GM21528 (cell line): ENCODE data around the gene VARS2.
A peak's percentile ranks its signal among the peaks of the same experiment; 100 is the strongest.
"Not testable (repeated sequence)": the region's sequence is repeated elsewhere in the genome, so short reads cannot be mapped to it uniquely, and the experiment has no call there.

ENCODE experiments used
- ATAC-seq: cut with Tn5 transposase; IDR thresholded peaks from one replicate; pipeline ENCODE4 v1.9.1; 2021; ENCODE audit warnings: mild to moderate bottlenecking, moderate library complexity; ENCODE audit not compliant: unreplicated experiment, low FRiP score

The VARS2 gene

DNA sequence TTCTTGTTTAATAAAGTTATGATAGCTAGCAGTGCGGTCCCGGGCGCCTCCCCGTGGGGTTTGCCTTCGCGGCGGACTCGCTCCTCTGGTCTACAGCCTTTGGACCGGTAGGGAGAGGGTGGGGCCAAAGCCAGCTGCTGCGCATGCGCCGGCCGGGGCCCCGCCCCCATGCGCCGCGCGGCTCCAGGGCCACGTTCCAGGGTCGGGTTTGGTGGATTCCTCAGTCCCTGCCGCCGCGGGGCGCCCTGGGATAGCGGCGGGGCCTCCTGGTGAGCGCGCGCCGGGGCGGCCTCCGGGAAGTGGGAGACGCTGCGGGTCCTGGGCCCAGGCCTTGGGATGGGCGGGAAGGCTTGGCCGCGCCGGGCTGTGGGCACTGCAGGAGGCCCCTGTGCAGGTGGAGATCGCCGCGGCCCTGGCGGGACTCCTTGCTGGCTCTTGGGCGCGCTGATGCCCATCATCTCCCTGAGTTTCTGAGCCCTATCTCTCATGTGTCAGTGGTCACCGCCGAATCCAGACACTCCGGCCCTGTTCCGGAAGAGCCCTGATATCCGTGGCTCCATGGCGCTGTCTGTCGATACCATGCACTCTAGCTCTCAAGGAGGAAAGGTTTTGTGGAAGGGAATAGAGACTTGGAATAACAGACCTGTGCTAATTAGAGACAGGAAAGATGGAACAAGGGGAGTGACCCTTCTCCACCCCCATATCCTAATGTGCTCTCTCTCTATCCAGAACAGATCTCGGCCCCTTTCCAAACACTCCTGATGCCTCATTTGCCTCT is at the start of gene VARS2:
VARS2 (plus strand) TSS at position 163 of the 778 bp plus-strand sequence; CDS start at position 762, 599 bp downstream.
- ATAC-seq = peak; percentile 66

DNA sequence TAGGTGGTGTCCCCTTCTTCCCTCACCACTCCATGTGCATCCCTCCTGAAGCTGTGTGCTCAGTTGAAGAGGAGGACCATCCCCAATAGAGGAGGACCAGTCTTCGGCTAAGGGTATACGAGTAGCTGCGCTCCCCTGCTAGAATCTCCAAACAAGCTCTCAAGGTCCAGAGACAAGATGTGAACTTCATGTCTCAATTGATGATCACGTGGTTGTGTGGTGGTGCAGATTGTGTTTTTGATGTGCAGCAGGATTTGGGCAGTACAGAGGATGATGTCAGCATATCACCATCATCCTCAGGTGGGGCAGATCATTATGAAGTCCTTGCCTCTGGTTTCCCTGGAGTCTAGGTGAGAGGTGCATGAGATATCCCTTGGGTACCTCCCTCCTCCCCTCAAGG is 49.7 kb upstream of the VARS2 start:
- ATAC-seq = no peak

DNA sequence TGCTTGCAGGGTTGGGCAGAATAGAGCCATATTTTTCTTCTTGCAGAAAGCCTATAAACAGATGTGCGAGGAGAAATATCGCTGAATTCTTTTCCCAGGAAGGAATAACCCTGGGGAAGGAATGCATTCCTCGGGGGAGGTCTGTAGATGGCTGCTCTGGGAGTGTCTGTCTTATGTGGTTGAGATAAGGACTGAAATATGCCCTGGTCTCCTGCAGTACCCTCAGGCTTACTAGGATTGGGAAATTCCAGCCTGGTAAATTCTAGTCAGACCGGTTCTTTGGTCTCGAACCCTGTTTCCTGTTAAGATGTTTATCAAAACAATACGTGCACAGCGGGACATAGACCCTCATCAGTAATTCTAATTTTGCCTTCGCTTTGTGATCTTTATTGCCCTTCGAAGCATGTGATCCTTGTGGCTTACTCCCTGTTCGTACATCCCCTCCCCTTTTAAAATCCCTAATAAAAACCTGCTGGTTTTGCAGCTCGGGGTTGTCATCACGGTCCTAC is 44.7 kb upstream of the VARS2 start:
- ATAC-seq = not testable (repeated sequence)

DNA sequence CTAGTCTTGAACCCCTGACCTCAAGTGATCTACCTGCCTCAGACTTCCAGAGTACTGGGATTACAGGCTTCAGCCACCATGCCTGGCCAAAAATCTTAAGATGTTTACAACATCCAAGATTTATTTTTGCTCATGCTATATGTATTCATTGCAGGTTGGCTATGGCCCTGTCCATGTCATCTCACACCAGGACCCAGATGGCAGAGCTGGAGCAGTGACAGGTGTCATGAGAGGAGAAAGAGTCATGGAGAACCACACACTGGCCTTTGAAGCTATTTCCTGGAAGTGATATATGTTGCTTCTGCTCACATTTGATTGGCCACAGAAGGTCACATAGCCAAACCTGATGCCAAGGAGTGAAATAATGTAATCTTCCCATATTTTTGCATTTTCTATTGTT is 43.5 kb upstream of the VARS2 start:
- ATAC-seq = no peak

DNA sequence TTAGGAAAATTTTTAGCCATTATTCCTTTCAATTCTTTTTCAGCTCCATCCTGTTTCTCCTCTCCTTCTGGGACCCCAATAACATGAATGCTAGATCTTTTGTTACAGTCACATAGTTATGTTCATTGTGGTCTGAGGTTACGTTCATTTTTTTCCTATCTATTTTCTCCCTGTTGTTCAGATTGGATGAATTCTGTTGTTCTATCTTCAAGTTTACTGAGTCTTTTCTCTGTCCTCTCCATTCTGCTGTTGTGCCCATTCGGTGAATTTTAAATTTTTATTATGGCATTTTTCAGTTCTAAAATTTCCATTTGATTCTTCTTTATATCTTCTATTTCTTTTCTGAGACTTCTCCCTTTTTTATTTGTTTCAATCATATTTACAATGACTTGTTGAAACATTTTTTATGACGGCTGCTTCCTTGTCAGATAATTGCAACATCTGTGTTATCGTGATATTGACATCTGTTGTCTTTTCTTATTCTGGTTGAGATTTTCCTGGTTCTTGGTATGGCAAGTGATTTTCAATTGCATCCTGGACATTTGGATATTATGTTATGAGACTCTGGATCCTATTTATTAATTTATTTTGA is 42.4 kb upstream of the VARS2 start:
- ATAC-seq = no peak

DNA sequence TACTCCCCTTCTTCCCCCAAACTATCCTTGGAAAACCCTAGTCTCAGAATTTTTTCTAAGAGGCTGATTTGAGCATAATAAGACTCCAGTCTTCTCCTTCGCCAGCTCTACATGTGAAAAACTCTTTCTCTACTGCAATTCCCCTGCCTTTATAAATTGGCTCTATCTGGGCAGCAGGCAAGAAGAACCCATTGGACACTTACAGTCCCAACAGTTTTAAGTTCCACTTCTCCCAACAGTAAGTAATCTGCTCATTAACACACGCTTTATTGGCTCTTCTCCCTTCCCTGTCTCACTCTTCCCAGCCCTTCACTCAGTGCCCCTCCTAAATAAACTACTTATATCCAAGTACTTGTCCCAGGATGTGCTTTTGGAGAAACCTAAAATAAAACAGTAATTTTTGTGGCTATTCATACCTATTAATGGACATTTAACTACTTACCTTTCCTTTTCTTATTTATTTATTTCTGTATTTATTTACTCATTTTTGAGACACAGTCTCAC is 40.8 kb upstream of the VARS2 start:
- ATAC-seq = no peak

DNA sequence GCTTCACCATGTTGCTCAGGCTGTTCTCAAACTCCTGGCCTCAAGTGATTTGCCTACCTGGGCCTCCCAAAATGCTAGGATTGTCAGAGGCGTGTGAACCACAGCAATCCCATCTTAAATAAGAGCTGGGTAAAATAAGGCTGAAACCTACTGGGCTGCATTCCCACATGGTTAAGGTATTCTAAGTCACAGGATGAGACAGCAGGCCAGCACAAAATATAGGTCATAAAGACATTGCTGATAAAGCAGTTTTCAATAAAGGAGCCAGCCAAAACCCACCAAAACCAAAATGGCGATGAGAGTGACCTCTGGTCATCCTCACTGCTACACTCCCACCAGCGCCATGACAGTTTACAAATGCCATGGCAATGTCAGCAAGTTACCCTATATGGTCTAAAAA is 40.2 kb upstream of the VARS2 start:
- ATAC-seq = not testable (repeated sequence)

DNA sequence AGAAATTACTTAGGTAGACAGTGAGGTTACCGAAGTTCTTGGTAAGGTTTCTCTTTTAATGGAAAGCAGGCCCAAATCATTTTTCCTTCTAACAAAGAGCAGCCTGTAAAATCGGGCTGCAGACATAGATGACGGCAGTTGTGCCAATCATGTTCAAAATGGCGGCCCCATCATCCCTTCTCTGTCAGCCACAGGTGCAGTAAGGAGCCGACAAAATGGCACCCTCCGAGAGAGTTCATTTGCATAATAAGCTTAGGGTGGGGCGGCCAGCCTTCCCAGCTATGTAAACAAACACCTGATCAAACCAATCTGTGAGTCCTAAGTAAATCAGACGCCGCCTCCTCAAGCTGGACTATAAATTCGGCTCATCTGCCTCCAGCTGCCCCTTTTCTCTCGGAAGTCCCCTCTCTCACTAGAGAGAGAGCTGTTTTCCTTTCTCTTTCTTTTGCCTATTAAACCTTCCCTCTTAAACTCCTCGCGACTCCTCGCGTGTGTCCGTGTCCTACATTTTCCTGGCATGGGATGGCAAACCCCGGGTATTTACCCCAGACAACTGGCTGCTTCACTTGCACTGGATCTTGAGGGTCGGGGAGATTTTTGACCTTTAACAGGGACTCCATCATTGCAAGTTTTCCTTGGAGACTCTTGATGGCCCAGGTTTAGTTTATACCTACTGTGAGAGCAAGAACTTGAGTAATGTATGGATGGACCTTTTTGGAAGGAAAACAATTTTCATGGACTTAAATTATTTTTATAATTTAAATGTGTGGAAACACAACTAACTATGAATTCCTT is 38.6 kb upstream of the VARS2 start:
- ATAC-seq = no peak

DNA sequence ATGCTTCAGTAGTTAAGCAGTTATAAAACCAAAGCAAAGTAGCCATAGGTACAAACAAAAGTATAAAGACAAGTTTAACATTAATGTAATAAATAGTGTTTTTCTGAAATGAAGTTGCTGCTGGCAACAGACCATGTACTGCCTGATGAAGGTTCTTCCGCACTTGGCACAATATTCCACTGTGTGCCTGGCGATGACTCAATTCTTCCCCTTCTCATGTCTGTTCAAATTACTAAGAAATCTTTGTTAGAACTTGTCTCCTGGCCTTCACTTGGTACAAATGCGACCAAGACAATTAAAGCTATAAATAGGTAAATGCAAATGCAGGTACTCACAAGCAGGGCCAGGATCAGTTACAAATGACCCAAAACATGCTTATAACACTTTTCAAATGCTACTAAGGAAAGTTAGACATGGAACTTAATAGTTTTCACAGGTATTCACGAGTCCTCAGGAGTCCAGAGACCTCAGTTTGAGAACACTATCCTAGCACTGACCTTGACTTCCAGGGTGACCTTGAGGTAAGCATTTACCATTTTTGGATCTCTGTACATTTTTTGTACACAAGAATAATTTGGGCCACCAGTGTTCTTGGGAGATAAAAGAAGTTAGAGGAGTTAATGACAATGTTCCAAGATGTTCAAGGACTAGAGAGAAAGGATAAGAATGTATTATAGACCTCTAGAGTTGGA is 37.9 kb upstream of the VARS2 start:
- no peak for ATAC-seq

DNA sequence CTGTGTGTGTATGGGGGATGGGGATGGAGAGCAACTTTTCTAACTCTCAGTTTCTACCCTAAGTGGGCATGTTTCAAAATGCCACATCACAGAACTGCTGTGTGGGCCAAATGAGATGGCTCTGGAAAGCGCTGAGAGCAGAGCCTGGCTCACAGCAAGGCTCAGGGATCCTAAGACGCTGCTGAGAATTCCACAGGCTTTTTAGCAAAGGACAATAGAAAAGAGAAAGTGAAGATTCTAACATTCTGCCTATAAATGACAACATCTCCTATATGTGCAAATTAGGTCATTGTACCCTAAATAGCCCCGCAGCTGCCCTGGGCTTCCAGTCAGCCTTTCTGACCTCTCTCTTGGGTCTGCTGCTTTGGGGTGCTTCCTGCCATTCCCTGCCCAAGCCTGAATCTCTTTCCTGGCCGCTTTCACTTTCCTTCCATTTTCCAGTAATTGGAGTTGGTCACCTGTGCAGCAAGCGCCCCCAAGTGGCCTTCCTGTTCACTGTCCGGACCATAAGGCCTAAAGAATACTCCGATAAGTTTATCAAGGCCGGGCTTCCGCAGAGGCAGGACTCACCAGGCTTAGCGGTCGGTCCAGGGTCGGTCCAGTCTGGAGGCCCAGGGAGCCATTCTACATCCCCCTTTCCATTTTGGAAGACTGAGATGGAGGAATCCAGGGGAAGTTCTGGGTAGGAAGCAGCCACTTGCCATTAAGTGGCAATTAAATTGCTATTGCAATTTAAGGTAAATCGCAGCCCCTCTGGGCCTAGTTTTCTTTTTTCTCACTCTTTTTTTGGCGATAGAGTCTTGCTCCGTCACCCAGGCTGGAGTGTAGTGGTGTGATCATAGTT is 36.4 kb upstream of the VARS2 start:
- no peak for ATAC-seq

DNA sequence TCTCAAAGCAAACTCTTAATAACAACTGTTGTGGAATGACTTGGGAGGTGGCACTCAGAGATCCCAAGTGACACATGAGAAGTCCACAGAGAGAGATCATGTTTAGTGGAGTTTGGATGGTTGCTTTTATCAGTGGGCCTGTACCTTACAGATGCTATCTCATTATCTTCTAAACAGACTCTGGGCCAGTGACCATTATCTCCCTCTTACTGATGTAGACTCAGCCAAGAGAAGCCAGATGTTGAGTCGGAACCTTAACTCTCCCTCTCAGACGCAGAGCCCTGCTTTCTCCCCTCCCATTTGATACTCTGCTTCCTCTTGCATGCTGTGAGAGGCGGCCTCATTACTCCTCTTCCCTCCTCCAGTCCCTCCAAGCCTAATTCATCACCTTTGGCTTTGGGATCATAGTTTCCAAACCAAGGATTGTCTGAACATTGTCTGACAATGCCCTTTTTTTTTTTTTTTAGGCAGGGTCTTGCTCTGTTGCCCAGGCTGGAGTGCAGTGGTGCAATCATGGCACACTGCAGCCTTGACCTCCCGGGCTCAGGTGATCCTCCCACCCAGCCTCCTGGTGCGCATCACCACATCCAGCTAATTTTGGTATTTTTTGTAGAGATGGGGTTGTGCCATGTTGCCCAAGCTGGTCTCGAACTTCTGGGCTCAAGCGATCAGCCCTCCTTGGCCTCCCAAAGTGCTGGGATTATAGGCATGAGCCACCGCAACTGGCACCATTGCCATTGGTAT is 34.2 kb upstream of the VARS2 start:
- no peak for ATAC-seq

DNA sequence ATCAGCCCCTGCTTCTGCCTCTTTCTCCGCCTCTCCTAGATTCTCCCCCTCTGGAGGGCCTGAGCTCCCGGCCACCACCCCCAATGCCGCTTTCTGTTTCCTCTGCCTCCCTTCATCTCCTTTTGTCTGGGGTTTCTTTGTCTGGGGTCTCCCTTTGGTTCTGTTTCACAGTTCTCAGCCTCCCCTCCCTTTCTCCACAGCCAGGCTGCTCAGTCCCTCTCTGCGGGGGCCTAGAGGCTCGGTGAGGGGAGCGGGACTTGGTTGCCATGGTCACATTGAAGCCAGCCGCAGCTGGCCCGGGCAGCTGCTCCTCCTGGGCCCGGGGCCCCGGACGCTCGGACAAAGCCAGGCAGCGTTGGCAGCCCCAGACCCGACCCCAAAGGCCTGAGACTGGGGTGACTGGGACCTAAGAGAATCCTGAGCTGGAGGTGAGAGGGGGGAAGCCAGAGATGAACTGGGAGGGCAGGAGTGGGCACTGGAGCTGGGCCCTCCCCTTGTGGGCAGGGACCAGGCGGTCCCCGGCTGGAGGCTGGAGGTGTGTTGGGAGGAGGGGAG is 33.3 kb upstream of the VARS2 start:
- ATAC-seq = no peak

DNA sequence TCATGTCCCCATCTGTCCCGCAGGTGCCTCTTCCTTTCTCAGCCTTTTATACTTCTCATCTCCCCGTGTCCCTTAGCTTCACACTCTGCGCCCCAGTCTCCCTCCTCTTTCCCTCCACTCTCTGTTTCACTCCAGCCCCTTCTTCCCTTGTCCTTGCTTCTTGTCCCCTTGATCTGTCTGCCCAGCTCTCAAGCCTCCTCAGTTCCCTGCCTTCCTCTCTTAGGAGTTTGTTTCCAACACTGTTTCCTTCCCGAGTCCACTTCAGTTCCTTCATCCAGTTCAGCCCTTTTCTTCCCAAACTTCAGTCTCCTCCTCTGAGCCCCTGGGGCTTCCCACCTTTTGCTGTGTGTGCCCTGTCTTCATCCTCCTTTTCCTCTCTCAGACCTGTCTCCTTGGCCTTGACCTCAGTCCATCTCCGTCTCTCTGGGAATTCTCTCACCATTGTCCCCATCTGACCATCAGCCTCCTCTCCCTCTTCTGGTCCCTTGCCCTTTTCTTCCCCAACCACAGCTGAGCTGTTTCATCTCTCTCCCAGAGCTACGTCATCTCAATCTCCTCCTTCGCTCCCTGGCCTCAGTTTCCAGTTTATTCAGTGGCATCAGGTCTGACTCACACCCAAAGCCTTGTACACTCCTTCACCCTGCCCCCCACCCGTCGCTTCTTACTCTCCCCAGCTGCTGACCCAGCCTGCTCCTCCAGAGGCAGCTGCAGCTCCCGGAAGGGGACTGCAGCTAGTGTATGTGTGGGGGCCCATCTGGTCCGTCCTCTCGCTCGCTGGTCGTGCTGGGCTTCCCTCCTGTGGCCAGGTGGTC is 32.4 kb upstream of the VARS2 start:
- ATAC-seq = no peak

DNA sequence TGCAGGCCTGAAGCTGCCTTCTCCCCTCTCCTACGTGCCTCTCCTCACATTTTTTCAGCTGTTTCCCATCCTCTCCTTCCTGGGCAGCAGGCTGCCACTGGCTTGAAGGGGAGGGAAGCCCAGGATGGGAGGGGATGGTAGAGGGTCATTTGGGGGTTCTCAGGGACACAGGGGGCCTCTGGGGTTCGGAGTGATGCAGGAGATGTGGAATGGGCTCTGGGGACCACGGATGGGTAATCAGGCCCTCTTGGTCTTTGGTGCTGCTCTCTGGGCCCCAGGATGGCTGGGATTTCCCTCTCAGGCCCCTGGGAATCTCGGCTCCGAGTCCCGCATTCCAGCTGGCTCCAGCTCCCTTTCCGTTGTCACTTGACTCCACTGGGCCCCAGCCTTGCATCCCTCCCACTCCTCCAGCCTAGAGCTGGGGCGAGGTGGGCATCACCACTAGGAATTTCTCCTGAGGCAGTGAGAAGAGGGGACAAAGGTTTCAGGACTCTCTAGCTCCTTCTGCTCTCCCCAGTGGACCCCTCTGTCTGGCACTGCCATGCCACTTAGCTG is 31.8 kb upstream of the VARS2 start:
- no peak for ATAC-seq

DNA sequence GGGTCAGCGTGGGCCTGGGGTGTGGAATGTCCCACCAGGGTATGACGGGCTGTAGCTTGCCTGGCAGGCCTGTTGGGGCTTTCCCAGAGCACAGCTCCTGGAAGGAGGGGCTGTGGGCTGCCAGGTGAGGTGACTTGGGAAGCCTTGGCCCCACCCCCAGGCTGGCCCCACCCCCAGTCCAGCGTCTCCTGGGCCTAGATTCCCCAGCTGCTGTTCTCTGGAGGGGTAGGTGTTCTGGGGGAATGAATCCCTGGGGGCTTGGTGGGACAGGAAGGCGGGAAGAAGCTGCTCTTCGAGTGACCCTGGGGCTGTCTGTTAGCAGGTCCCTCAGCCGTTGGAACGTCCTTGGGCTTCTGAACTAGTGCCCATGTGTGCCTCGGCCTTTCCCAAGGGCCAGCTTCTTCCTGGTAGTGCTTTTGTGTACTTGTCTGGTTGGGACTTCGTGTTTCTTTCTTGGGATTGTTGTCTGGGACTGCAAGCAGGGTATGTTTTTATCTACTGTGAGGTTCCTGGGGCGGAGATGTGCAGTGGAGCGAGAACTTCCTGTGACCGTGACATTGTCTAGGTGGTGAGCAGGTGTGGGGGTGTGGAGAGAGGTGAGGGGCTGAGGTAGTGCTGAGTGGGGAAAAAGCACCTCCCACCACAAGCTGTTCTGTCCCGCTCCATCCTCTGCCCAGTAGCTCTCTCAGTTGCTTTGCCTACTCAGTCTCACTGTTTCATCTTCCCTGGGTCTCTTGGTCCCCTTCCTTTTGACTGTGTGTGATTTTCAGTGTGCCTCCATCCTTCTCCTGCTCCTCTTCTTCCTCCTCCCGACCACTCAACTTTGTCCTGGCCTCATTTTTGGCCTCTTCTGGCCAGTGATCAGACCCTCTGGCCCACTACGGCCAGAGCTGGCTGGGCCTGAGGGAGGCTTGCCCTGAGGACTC is 31.0 kb upstream of the VARS2 start:
- no peak for ATAC-seq
